Stimulated activated naive CD8-positive, alpha-beta T cell treated with anti-CD3 and anti-CD28 coated beads, Interleukin-15, Interleukin-2, amounts not matched to agents 100 U/mL and 50 U/mL, for 24 hours (primary cell): ENCODE measurements around the gene PTPRK.

Experiments used
- ATAC-seq: fragments of 150-1000 bp; cut with Tn5 transposase; one replicate; pipeline ENCODE4 v1.10.0; 2021
- DNase-seq: peaks from one replicate; pipeline ENCODE4 v3.0.0; 2021

The PTPRK gene

DNA sequence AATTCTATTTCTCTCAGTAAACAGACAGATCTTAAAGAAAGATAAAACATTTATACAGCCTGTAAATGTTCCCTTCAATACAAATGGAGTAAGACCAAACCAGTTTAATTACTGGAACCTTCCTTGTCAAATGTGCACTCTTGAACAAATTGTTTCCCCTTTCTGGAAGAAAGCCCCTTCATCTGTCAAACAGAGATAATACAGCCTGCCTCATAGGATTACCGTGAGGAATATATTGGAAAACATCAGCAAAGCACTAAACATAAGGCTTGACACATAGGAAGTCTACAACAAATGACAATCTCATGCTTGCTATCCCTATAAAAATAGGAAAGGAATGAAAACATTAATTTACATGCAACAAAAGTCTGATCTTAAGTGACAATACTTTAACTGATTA, 173.8 kb downstream of the PTPRK start:
- DNase-seq = no peak
- ATAC-seq = no peak

DNA sequence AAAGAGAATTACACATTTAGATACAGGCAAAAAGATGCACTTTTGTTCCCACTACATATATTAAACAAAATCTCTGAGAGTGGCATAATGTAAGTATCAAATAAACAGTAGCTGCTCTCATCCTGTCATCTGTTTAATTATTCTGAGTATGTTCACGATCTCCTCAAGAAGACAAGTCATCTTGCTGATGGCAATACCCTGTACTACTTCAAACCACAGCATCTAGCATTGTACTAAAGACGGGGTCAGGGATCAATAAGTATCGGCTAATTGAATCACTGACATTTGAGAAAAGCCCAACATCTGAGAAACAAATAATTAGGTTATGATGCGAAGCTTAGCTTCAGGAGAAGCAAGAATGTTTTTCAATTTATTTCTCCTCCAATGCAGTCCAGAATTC, 175.1 kb downstream of the PTPRK start:
- DNase-seq (no peak), ATAC-seq (no peak)

DNA sequence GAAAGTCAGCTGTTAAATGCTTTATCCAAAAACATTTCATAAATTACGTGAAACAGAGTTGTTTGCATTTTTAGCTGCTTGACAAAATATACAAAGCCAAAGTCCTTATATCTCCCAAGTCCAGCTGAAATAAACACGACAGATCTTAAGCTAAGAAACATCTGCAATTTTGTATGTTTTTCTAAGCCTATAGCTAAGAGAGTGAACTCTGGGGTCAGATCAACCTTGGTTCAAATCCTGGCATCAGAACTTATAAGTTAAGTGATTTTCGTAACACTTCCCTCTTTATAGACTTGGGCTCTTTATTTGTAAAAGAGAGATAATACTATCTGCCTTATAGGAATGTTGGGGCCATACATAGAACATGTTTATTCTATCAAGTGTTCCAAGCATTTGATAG, 176.7 kb downstream of the PTPRK start:
- DNase-seq = no peak
- ATAC-seq = no peak

DNA sequence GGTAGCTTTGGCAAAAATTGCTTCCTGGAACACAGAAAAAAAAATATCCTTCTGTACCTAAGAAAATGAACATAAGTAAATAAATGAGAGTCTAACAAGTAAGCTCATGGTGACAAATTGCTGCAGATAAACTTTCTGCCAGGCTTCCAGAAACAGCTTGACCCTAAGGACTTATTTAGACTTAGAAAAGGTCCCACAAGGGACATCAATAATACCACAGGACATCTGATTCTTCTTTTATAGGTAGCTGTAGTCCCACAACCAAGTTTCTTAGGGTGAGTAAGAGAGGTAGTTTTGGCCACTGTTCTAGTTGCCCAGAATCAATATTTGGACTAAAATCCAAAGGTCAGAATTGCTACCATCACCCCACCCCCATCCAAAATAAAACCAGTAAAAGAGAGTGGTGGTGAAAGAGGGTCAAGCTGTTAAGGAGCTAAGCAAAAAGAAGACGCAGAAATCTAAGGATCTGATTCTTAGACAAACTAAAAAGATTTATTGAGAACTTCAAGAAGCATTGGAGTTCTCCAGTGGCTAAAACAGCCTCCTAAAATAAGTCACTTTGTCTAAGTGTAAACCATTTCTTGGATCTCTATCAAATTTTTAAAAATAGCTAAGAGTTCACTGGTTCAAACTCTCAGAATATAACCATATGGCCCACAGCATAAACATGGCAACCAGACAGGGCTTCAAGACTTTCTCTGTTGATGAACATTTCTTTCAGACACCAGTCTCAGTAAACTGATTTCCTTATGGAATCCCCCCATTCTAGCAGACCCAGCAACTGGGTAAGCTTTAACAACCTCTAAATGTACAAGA, 180.6 kb downstream of the PTPRK start:
- ATAC-seq = no peak
- no peak for DNase-seq

DNA sequence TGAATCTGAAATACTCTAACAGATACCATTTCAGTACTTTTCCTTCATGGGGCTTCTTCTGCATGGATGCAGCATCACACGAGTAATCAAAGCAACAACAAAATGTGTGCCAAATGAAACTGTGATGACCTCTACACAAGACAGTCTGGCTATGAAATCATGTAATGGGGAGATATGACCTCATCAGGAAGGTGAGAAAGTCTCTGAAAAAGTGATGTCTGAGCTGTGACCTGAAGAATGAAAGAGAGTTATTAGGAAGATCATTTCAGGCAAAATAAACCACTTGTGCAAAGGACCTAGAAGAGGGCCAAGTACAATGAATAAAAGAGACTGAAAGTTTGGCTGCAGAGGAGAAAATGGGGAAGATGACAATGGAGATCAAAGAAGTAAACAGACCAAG, 182.8 kb downstream of the PTPRK start:
- DNase-seq (no peak), ATAC-seq (no peak)

DNA sequence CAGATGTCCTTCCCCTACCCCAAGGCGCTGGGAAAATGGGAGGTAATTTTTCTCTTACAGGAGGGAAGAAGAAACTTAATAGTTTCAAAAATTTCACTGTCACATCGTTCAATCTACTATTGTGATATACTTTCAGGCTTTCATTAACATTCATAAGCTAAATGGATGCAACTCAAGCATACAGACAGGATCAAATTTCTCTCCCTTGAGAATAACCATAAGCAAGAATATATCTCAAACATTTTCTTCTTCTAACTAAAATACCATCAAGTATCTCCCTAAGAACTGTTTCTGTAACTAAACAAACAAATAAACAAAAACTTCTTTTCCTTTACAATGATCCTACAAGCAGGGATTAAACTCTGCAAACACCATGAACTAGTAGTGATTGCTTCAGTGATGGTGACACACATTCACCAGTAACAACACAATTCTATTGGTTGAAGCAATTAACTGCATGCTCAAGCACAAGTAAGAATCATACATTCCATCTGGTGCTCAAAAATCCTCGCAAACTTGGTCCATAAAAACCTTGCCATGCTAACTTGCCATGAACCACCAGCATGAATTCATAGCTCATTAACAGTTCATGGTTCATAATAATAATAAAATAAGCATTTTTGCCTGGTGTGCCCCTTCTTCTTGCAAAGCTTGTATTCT, 183.8 kb downstream of the PTPRK start:
- DNase-seq (no peak), ATAC-seq (no peak)

DNA sequence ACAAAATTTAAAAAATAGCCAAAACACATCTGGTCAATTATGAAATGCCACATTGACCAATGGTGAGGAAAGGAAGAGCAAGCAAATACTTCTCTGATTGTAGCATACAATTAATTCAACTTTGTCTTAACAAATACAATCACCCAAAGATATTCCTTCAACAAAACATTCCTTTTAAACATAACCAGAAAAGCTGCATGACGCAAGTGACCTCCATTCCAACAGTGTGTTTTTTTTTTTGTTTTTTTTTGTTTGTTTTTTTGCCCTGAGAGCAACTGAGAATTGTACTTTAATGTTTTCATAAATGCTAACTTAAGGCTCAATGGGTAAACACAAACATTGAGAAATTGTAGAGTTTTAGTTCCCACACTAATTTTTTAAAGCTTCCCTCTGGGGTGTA, 184.4 kb downstream of the PTPRK start:
- ATAC-seq (no peak), DNase-seq (no peak)

DNA sequence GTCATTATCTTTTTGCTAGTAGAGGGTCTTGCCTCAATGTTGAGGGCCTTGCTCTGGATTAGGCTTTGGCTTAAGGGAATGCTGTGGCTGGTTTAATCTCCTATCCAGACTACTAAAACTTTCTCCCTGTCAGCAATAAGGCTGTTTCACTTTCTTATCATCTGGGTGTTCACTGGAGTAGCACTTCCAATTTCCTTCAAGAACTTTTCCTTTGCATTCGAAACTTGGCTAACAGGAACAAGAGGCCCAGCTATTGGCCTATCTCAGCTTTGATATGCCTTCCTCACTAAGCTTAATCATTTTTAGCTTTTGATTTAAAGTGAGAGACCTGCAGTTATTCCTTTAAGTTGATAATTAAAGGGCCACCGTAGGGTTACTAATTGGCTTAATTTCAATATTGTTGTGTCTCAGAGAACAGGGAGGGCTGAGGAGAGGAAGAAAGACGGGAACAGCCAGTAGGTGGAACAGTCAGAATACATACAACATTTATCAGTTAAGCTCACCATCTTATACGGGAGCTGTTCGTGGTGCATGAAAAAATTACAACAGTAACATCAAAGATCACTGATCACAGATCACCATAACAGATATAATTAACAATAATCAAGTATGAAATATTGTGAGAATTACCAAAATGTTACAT, 186.7 kb downstream of the PTPRK start:
- ATAC-seq (no peak), DNase-seq (no peak)

DNA sequence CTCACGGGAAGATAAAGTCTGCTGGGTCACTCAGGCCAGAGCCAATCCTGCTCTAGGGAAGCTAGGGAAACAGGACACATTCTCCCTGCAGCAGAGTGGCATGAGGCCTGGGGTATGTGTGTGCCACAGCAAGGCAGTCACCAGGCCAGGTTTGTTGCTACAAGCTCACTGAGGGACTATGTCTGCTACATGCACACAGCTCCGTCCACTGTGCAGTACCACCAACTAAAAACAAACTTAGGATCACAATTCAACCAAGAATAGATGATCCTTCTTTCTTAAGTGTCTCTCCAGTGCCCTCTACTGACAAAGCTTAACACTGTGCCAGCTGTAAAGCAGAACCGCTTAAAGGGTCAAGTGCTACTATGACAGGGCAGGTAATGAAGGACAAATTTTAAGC, 192.5 kb downstream of the PTPRK start:
- DNase-seq (peak; percentile 2), ATAC-seq (peak; percentile 59)

DNA sequence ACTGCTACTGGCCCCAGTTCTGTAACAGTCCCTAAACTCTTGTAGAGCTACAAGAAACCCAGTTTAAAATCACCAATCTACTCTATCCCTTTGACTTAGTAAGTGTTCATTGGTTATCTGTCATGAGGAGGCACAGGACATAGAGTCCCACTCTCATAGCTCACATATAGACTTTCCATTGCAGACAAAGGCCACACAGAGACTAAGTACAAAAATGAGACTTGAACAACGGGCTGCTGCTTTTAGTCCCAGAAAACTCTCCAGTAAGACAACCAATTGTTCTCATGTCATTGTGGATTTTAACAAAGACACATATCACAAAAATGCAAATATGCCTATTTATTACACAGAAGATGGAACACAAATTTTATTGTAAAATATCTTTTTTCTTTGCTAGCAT, 197.4 kb downstream of the PTPRK start:
- DNase-seq (no peak), ATAC-seq (no peak)

DNA sequence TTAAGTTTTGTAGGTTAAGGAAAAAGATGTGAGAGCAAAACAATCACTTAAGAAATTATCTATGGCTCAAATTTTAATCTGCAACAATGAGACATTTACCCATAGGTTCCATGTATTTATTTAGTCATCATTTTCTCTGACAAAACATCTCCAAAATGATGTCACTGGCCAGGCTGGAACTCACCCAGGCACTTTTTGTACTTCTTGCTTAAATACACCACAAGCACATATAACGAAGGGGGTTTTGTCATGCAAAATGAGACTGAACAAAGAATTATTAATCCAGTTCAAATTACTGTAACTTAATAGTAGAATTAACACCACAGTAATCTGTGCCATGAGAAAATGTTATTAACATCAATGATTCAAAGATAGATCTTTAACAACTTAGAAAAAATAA, 200.5 kb downstream of the PTPRK start:
- DNase-seq = no peak
- ATAC-seq = no peak

DNA sequence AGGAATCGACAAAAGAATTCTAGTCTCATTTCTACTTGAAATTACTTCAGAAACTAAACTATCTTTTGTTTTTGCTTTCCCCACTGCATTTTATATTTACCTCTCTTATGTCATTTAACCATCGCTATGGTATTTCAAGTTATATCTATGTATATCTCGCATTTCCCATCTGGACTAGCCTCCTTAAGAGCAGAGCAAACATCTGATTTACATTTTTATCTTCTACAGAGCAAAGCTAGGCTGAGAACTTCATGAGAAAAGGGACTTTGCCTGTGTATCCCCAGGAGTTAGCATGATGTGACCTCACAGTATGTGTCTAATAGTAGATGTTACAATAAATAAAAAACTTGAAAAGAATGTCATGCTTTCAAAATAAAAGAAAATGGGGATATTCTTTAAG, 201.2 kb downstream of the PTPRK start:
- DNase-seq (no peak), ATAC-seq (no peak)

DNA sequence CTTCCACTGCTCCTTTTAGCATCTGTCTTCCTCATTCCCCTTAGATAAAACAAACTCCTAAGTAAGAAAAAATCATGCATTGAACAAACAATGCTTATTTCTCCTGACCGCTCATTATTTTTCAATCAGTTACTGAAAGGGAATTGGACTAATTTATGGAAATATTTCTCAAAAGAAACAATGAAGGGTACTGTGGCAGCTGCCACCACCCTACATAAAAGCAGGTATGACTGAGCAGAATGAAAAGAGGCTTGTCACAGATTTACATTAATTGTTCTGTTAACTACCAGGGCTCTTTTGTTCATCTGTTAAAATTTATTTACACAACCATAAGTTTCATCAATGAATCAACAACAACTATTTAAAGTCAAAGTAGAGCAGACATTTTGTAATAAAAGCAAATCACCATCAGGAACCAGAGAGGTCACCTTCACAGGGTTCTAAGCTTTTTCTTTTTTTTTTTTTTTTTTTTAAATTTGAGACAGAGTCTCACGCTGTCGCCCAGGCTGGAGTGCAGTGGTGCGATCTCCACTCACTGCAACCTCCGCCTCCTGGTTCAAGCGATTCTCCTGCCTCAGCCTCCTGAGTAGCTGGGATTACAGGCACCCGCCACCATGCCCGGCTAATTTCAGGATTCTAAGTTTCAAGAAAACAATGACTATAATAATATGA, 204.0 kb downstream of the PTPRK start:
- ATAC-seq (no peak), DNase-seq (no peak)

DNA sequence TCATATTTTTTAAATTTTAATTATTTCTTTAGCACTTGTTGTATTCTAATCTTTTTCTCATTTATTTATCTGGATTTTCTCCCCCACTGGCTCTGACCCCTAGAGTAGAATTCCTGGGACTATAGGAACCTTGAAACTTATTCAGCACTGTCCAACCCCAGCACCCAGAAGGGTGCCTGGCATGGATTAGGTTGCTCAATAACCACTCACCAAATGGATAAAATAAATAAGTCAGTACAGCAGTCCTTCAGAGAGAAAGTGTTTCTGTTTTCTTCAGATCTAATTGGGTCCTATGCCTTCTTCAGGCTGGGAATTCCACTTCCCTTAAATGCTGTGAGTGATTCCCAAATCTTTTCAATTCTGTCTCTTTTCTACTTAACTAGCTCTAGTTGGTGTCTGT, 206.2 kb downstream of the PTPRK start:
- no peak for ATAC-seq
- no peak for DNase-seq

DNA sequence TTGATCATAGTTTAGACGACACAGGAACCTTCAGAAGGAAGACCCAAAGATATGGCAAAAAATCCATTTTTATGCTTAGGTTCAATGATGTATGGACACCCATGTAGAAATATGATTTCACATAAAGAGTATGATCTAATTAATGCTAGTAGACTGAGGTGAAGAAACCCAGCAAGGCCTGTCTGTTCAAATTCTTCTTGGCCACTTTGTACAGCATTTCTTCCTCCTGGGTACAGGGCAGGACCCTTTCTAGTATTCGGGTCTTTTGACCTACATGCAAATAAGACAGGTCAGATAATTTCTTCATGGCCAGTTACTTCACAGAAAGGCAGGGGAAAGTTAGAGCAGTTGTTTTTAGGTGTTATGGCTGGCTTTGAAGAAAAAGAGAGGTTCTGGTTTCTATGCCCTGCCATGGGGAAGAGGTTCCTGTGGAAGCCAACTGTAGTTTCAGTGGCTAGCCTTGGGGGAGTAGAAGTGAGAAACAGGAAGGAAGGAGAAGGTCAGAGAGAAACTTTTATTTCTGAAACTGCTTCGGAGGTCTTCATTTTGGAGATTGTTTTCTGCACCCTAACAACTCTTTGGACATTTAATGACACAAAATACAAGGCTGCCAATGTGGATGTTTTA, 208.3 kb downstream of the PTPRK start:
- peak; percentile 71 for ATAC-seq
- DNase-seq = no peak

DNA sequence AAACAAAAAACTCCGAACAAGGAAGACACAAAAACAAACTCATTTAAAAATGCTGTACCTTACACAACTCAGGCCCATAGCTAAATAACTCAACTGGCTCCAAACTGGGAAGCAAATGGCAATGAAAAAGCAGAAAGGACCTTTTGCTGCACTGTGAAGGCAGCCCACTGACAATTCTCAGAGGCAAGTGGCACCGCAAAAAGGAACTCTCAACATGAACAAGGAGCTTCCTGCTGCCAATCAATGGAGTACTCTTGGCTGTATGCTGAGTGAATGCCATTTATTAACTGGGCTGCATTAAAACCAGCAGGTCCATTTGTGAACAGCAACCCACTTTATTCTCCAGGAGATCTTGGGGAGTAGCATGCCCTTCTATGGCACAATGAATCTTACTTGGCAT, 209.9 kb downstream of the PTPRK start:
- DNase-seq (no peak), ATAC-seq (no peak)

DNA sequence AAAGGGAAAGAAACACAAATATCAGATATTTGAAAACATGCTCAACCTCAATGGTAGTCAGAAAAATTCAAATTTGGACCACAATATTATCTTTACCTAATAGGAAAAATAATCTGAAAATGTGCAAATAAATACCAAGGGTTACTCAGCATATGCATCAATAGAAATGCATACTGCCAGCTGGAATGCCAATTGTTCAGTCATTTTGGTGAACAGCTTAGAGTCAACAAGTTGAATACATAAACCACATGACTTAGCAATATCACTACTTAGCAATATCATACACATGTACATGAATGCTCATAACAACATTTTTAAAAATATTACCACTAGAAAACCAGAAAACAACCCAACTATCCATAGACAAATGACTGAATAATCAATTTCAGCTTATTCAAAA, 212.7 kb downstream of the PTPRK start:
- no peak for ATAC-seq
- DNase-seq = no peak

DNA sequence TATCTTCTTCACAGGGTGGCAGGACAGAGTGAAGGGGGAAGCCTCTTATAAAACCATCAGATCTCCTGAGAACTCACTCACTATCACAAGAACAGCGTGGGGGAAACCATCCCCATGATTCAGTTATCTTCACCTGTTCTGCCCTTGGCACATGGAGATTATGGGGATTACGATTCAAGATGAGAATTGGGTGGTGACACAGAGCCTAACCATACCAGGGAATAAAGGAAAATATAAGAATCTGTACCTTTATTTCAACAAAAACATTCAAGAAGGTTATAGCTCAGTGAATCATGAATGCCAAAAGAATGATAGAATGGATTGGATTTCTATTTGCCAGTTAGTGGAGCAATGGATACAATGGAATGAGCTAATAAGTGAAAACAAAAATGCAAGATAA, 214.4 kb downstream of the PTPRK start:
- ATAC-seq (no peak), DNase-seq (no peak)

DNA sequence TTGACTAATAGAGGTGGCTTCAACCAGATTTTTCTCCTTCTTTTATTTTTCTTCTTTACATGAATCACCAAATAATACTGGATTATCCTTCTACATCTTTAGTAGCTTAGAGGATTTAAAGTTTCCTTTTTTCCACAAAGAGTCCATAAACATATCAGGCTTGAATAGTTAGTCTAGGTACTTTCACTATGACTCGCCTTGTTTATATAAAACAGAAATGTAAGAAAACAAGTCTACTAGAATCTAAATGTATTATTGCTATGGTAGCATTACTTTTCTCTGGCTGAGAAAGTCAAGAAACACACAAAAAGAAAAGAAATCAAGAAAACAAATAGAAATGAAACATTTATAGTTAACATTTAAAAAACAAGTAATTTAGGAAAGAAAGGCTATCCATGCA, 215.2 kb downstream of the PTPRK start:
- DNase-seq = no peak
- ATAC-seq = no peak

DNA sequence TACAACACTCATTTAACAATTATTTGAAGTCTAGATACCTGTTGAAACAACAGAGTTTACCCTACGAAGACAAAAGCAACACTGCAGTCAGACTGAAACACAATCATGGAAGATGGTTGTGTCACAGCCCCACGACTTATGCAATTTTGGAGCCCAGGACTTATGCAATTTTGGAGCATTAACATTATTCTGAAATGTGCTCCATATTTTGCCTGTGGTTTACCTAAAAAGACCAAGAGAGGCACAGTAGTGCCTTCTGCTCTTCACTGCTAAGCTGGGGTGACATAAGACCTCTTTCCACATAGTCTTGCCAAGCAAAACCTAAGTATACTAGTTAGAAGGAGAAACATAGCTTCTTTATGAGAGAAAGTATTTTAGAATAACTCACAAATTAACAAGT, 216.5 kb downstream of the PTPRK start:
- ATAC-seq (no peak), DNase-seq (no peak)

DNA sequence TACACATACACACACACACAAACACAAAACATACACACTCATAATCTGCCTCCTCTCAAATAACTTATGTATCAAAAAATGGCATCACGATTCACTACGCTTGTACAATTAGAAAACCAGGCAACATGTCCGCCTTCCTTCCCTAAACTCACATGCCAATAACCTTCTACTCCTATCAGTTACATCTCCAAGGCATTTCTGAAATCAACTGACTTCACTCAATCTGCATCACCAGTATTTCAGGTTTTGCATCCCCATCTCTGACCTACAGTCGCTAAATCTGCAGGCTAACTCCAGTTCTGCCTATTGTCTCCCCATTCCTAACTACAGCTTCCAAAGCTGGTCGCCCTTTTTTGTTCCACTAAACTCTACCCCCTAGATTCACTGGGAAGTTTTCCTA, 217.5 kb downstream of the PTPRK start:
- ATAC-seq (no peak), DNase-seq (no peak)

DNA sequence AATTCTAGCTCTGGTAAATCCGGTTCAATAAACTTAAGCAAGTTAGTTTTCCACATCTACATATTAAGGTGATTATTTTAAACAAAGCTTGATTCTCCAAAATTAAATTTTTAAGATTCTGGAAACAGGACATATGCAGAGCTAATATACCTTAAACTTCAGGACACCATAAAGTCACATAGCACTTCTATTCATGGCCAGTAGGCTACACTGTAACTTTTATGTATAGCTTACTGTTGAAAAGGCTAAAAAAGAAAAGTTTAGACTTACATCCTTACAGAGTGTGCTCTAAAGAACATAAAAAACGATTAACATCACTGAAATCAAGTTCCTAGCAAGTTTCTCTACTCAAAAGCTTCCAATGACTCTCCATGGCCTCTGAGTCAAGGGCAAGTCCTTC, 224.7 kb downstream of the PTPRK start:
- ATAC-seq = no peak
- no peak for DNase-seq

DNA sequence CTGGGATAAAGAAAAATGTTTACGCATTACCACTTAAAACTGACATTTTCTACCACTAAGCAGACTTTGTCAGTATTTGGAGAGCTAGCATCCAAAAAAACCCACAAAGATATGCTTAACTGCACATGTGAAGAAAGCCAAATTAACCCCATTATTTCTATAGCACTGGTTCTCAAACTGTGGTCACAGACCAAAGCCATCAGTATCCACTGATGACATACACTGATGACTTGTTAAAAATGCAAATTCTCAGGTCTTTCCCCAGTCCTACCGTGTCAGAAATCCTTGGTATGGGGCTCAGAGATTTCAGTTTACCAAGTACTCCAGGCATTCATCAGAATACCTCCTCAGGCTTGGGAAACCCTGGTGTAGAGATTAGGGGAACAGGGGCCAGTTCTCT, 230.2 kb downstream of the PTPRK start:
- DNase-seq (no peak), ATAC-seq (no peak)
